K562 (cell line): ENCODE data around the gene ATP8B4.

ENCODE experiments used
- FOXP1 ChIP-seq: sonication (generic); formaldehyde crosslinking; IDR thresholded peaks from 2 replicates; pipeline ENCODE4 v1.8.0; 2022; ENCODE audit warnings: mild to moderate bottlenecking, missing genetic modification reagents
- NFE2 ChIP-seq: IDR thresholded peaks from 2 replicates; pipeline ENCODE4 v1.6.1; 2014; ENCODE audit warnings: antibody characterized with exemption, low read depth
- NFE2L1 ChIP-seq: fragments of 450-650 bp; IDR thresholded peaks from 2 replicates; pipeline ENCODE4 v1.6.1; 2016; ENCODE audit warnings: missing genetic modification characterization, low read depth, mild to moderate bottlenecking, missing compliant biosample characterization, moderate library complexity, borderline replicate concordance
- TCF7 ChIP-seq: sonication (generic); IDR thresholded peaks from 2 replicates; pipeline ENCODE4 v1.6.1; 2016; ENCODE audit warnings: antibody characterized with exemption, borderline replicate concordance
- TF ChIP-seq, protein P1 (sequence below), 3 experiments: IDR thresholded peaks in 2 of 3; conservative IDR thresholded peaks in 1 of 3; 2 replicates each; pipeline ENCODE4 v1.5.1; 2011 to 2012; ENCODE audit warnings: low read length in 3 of 3, mild to moderate bottlenecking in 3 of 3, control low read depth in 2 of 3, improper control_type of control experiment in 1 of 3, inconsistent platforms in 1 of 3, low read depth in 1 of 3, mixed read lengths in 1 of 3, moderate library complexity in 1 of 3; ENCODE audit not compliant: insufficient read depth in 2 of 3
- TF ChIP-seq, protein P2 (sequence below): sonication (generic); formaldehyde crosslinking; IDR thresholded peaks from 2 replicates; pipeline ENCODE4 v1.8.0; 2022; ENCODE audit warnings: mild to moderate bottlenecking, low read depth, missing genetic modification reagents
- TF ChIP-seq, protein P3 (sequence below), 3 experiments: fragments of 200-800 bp in 1 of 3; sonication (Bioruptor generic) in 1 of 3; sonication (generic) in 1 of 3; formaldehyde crosslinking in 1 of 3; IDR thresholded peaks; 2 replicates each; pipeline versions ENCODE4 v1.6.1 to v1.8.0; 2016 to 2022; ENCODE audit warnings: mild to moderate bottlenecking in 2 of 3, missing compliant biosample characterization in 2 of 3, missing genetic modification characterization in 2 of 3, missing genetic modification reagents in 1 of 3

DNA sequence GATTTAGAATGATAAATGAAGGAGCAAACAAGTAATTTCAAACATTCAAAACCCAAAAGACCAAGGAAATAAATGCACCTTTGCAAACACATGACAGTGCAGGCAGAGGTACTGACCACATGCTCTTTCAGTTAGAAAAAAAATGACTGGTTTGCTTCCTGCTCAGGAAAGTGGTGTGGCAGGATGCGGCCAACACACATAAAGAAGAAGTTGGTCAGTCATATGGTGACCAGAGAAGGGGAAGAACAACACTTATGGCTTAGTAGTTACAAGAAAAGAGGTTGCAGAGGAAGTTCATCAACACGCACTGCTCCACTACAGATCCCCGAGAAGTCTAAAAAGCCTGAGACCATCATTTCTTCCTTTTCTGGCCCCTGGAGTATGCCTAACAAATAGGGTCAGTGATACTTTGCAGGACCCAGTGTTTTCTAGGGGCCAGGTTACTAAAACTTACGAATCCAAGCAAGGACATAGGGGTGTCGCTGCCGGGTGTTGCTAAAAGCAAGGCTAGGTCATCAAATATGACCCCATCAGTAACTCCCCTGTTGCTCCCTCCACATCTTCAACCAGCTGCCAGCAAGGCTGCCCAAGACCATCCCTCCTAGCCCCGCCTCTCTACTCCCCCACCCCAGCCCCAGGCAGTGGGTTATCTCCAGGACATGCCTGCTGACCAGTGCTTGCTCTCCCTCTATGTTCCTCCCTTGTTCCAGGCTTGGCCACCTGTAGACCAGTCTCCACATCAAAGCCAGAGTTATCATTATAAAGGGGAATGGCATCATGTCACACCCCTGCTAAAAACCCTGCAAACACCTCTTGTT is 11.2 kb downstream of the ATP8B4 start:
- TF ChIP-seq NFE2 (no peak), NFE2L1 (tag) (no peak), TCF7 (no peak), FOXP1 (CRISPR knock-in tag) (no peak)
- TF ChIP-seq, protein P1, sequence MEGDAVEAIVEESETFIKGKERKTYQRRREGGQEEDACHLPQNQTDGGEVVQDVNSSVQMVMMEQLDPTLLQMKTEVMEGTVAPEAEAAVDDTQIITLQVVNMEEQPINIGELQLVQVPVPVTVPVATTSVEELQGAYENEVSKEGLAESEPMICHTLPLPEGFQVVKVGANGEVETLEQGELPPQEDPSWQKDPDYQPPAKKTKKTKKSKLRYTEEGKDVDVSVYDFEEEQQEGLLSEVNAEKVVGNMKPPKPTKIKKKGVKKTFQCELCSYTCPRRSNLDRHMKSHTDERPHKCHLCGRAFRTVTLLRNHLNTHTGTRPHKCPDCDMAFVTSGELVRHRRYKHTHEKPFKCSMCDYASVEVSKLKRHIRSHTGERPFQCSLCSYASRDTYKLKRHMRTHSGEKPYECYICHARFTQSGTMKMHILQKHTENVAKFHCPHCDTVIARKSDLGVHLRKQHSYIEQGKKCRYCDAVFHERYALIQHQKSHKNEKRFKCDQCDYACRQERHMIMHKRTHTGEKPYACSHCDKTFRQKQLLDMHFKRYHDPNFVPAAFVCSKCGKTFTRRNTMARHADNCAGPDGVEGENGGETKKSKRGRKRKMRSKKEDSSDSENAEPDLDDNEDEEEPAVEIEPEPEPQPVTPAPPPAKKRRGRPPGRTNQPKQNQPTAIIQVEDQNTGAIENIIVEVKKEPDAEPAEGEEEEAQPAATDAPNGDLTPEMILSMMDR (IDR thresholded peaks at IDR 0.05 in 2 of 3, conservative IDR thresholded peaks at IDR 0.05 in 1 of 3; ENCODE audit: insufficient read depth in 2 of 3, low read depth in 1 of 3, low read length in 3 of 3) = no peak
- TF ChIP-seq, protein P2, sequence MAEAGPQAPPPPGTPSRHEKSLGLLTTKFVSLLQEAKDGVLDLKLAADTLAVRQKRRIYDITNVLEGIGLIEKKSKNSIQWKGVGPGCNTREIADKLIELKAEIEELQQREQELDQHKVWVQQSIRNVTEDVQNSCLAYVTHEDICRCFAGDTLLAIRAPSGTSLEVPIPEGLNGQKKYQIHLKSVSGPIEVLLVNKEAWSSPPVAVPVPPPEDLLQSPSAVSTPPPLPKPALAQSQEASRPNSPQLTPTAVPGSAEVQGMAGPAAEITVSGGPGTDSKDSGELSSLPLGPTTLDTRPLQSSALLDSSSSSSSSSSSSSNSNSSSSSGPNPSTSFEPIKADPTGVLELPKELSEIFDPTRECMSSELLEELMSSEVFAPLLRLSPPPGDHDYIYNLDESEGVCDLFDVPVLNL (CRISPR knock-in tag) = no peak
- TF ChIP-seq, protein P3, sequence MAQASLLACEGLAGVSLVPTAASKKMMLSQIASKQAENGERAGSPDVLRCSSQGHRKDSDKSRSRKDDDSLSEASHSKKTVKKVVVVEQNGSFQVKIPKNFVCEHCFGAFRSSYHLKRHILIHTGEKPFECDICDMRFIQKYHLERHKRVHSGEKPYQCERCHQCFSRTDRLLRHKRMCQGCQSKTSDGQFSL (CRISPR knock-in tag; IDR thresholded peaks at IDR 0.05) = no peak
- TF ChIP-seq, protein P3 (tag; IDR thresholded peaks at IDR 0.05) = no peak
